ENCODE data around the gene TNF.
A peak's percentile ranks its signal among the peaks of the same experiment; 100 is the strongest.
"Not testable (repeated sequence)": the region's sequence is repeated elsewhere in the genome, so short reads cannot be mapped to it uniquely, and the experiment has no call there.

TNF gene

DNA sequence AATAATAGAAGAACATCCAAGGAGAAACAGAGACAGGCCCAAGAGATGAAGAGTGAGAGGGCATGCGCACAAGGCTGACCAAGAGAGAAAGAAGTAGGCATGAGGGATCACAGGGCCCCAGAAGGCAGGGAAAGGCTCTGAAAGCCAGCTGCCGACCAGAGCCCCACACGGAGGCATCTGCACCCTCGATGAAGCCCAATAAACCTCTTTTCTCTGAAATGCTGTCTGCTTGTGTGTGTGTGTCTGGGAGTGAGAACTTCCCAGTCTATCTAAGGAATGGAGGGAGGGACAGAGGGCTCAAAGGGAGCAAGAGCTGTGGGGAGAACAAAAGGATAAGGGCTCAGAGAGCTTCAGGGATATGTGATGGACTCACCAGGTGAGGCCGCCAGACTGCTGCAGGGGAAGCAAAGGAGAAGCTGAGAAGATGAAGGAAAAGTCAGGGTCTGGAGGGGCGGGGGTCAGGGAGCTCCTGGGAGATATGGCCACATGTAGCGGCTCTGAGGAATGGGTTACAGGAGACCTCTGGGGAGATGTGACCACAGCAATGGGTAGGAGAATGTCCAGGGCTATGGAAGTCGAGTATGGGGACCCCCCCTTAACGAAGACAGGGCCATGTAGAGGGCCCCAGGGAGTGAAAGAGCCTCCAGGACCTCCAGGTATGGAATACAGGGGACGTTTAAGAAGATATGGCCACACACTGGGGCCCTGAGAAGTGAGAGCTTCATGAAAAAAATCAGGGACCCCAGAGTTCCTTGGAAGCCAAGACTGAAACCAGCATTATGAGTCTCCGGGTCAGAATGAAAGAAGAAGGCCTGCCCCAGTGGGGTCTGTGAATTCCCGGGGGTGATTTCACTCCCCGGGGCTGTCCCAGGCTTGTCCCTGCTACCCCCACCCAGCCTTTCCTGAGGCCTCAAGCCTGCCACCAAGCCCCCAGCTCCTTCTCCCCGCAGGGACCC, 981 bp upstream of the TNF start:
- peak; percentile 14 for DNase-seq

DNA sequence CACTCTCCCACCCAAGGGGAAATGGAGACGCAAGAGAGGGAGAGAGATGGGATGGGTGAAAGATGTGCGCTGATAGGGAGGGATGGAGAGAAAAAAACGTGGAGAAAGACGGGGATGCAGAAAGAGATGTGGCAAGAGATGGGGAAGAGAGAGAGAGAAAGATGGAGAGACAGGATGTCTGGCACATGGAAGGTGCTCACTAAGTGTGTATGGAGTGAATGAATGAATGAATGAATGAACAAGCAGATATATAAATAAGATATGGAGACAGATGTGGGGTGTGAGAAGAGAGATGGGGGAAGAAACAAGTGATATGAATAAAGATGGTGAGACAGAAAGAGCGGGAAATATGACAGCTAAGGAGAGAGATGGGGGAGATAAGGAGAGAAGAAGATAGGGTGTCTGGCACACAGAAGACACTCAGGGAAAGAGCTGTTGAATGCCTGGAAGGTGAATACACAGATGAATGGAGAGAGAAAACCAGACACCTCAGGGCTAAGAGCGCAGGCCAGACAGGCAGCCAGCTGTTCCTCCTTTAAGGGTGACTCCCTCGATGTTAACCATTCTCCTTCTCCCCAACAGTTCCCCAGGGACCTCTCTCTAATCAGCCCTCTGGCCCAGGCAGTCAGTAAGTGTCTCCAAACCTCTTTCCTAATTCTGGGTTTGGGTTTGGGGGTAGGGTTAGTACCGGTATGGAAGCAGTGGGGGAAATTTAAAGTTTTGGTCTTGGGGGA, 754 bp downstream of the TNF start:
- DNase-seq: no peak

GRCh38 chr6:31576897-31577578, 1.7 kb downstream of the TNF start:
- no peak for DNase-seq

- DNase-seq: no peak
Measured at GRCh38 chr6:31577579-31577966, 2.2 kb downstream of the TNF start.

DNA sequence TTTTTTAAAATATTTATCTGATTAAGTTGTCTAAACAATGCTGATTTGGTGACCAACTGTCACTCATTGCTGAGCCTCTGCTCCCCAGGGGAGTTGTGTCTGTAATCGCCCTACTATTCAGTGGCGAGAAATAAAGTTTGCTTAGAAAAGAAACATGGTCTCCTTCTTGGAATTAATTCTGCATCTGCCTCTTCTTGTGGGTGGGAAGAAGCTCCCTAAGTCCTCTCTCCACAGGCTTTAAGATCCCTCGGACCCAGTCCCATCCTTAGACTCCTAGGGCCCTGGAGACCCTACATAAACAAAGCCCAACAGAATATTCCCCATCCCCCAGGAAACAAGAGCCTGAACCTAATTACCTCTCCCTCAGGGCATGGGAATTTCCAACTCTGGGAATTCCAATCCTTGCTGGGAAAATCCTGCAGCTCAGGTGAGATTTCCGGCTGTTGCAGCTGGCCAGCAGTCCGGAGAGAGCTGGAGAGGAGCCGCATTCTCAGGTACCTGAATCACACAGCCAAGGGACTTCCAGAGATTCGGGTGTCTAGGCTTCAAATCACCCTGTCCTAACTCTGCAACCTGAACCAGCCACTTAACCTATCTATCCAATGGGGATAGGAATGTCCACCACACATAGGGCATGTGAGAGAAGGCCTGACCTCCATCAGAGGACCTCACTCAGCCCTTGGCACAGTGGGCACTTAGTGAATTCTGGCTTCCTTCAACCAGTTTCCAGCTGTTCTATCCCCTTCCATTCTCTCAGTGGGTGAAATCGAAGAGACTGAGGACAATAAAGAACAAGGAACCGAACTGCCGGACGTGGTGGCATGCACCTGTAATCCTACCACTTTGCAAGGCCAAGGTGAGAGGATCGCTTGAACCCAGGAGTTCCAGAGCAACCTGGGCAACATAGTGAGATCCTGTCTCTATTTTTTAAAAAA, 3.1 kb downstream of the TNF start:
- DNase-seq: peak; percentile 29

- no peak for DNase-seq
Measured at GRCh38 chr6:31579119-31579505, 3.7 kb downstream of the TNF start.

GRCh38 chr6:31579546-31580437, 4.4 kb downstream of the TNF start:
- DNase-seq: no peak

DNA sequence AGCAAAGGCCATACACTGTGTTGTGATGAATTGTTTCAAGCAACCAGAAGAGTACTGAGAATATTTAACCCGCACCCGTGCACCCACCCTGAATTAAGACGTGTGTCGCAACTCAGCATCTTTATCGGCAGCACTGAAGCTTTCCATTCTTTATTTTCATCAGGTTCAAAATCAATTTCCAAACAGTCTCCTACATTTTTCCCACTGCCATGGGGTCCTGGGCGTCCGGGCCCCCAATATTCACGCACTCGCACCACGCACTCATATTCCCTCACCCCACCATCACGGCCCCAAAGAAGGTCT, 5.0 kb downstream of the TNF start:
- no peak for DNase-seq

DNA sequence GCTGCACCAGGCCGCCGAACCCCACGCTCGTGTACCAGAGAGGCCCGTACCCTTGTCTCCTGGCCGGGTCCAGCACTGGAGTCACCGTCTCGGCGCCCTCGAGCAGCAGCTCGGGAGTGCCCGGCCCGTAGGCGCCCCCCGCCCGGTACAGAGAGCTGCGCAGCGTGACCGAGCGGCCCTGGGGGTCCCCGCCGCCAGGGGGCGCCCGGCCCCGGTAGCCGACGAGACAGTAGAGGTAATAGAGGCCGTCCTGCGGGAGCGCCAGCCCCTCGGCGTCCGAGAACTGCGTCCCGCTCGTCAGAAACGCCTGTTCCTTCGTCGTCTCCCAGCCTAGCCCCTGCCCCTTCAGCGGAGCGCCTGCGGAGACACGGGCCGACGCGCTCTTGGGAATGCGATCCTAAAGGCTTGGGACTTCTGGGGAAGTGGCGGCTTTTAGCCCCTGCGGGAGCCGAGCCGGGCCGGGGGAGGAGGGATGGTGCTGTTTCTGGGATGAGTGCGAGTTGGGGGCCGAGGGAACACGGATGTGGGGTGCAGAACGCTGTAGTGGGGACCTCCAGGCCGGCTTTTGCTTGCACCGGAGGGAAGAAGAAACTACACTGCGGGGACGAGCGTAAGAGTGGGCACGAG, 5.6 kb downstream of the TNF start:
- peak; percentile 85 for DNase-seq

GRCh38 chr6:31581434-31582229, 6.3 kb downstream of the TNF start:
- DNase-seq: peak; percentile 47

DNA sequence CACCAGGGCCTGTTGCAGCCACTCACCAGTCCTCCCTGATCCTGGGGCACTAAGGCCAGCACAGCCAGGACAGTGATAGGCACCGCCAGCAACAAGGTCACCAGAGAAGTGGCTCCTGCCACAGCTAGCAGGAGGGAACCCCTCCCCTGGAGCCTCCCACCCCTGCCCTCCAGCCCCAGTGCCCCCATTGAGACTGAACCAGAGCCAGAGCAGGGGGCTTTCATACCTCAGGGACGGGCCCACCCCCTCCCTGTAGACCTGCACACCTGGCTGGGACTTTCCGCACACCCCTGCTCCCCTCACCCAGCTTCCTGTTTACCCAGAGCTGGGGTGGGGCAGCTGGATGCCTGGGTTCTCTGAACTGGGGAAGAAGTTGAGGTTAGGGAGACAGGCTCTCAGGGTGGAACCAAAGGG, 6.9 kb downstream of the TNF start, which contains the start of gene LTB:
Gene LTB, minus strand, starts transcription at position 195 of the 414 bp plus-strand sequence. Its CDS starts 7 bp downstream, at position 188.
- DNase-seq: peak; percentile 14

GRCh38 chr6:31585491-31585890, 10.1 kb downstream of the TNF start:
- peak; percentile 36 for DNase-seq

DNA sequence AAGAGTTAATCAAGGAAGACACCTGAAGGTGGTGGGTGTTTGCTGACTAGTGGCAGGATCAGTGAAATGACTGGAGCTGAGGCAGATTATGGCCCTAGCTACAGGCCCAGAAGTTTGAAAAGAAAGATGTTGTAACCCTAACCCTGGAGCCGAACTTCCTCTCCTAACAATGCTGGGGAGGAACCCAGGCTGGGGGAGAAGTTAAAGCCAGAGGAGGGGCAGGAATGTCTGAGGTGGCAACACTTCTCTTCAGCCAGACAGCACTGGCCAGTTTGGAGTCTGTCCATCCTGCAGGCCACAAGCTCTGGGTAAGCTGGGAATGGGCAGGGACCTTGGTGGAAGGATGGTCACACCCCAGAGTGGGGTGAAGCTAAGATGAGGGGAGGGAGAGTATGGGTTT, 10.6 kb downstream of the TNF start, which contains the start of gene LST1:
Gene LST1, plus strand, starts transcription at position 270 of the 400 bp plus-strand sequence. CDS start 1,023 bp downstream, outside the sequence.
- DNase-seq: no peak

DNA sequence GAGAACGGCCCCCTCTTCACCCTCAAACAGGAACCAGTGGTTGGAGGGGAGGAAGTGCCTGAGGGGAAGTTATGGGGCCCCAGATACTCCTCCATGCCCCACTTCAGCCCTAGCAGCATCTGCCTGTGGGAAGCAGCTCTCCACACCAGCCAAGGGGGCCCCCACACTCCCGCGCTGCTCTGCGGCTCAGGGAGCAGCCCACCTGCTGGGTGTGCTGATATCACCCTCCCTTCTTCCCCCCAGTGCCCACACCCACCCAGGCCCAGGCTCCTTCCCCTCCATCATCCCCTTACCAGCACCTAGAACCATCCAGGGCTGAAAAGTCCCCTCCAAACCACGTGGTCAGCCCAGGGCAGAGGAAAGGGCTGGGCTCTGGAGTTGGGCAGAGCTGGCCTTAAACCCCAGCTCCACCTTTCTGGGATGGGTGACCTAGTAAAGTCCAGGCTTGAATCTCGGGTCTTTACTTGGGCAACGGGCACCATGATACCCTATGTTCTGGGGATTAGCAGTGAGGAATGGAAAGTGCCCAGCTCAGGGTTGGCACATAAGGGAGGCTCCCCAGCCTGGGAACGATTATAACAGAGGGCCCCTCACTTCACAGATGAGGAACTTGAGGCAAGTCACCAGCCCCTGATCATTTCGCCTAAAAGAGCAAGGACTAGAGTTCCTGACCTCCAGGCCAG, 11.4 kb downstream of the TNF start:
- no peak for DNase-seq

DNA sequence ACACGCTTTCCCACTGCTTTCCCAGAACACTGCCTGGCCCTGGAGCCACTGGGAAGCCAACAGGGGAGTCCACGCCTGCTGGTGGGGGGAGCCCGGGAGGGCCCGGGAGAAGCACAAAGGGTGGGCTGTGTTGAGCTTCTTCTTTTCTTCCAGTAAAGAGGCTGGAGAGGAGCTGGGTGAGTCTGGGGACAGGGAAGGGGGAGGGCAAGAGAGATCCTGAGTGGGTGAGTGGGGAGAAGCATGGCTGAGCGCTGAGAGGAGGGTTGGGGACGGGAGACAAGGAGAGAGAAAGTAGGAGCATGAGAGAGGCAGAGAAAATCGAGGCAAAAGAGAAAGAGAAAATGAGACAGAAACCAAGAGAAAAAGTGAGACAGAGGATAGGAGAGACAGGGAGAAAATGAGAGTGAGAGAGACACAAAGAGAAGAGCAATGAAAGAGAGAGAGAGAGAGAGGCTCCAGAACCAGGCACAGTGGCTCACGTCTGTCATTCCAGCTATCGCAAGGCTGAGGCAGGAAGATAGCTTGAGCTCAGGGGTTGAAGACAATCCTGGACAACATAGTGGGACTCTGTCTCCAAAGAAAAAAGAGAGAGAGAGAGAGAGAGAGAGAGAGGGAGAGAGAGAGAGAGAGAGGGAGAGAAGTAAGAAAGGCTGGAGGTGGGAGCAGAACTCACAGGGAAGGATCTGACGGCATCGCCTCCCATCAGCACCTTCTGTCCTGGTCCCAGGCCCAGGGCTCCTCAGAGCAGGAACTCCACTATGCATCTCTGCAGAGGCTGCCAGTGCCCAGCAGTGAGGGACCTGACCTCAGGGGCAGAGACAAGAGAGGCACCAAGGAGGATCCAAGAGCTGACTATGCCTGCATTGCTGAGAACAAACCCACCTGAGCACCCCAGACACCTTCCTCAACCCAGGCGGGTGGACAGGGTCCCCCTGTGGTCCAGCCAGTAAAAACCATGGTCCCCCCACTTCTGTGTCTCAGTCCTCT, 12.7 kb downstream of the TNF start:
- no peak for DNase-seq

DNA sequence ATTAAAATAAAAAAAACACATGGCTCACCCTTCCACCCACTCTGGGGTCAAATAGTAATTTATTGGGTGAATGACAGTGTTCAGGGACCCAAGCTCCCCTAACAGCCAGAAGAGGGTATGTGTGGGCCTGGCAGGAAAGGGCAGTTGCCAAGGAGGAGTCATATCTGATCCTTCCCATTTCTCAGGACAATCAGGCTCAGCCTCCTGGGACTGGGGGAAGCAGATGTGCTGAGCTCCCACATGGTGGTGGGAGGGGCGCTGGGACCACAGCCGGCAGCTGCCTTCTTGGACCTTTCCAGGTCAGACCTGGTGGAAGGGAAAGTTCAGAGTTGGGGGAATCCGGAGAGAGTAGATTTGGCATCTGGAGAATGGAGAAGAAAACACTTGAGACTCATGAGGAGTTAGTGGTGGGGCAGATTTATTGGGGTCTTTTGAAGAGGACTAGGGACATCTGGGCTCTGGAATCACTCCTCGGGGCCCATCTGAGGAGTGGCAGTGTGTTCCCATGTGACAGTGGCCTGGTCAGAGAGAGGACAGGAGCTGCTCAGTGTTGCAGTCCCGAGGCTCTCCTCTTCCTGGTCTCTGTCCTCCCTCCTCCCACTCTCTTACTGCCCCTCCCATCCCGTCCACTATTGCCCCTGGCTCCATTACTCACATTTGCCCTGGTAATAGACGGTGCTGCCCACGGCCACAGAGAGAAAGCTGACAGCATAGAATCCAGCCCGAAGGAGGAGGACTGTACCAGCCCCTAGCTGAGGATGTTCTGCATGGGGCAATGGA, 13.7 kb downstream of the TNF start:
- peak; percentile 22 for DNase-seq

- DNase-seq: not testable (repeated sequence)
Measured at GRCh38 chr6:31590691-31591090, 15.3 kb downstream of the TNF start.

Data from DMS53 (cell line).